Lower lobe of right lung (tissue), 2 donors: ENCODE results near the gene KCNJ10. TPM values are rescaled to one million over a fixed set of nuclear protein-coding genes. Genes with fewer than 3 reads are reported as not detected.

ENCODE experiments used
- ATAC-seq, 2 donors: fragments of 200-7000 bp; cut with Tn5 transposase; one replicate each; pipeline ENCODE4 v1.9.1; 2020 to 2022; ENCODE audit warnings: mild to moderate bottlenecking in 2 of 2, moderate library complexity in 2 of 2
- DNase-seq: peaks from one replicate; pipeline ENCODE4 v3.0.0-alpha.2; 2020
- H3K27ac ChIP-seq: fragments of 200-600 bp; one replicate; pipeline ENCODE4 v1.8.0; 2022
- H3K27me3 ChIP-seq: fragments of 200-600 bp; one replicate; pipeline ENCODE4 v1.8.0; 2022; ENCODE audit warnings: low read depth
- H3K36me3 ChIP-seq: fragments of 200-600 bp; one replicate; pipeline ENCODE4 v1.8.0; 2022; ENCODE audit warnings: mild to moderate bottlenecking
- H3K4me1 ChIP-seq: fragments of 200-600 bp; one replicate; pipeline ENCODE4 v1.8.0; 2022
- H3K4me3 ChIP-seq: fragments of 200-600 bp; one replicate; pipeline ENCODE4 v1.8.0; 2022; ENCODE audit warnings: mild to moderate bottlenecking
- H3K9me3 ChIP-seq: fragments of 200-600 bp; one replicate; pipeline ENCODE4 v1.8.0; 2022
- CTCF ChIP-seq: fragments of 200-600 bp; IDR thresholded peaks from one replicate; pipeline ENCODE4 v1.8.0; 2022; ENCODE audit warnings: antibody characterized with exemption, mild to moderate bottlenecking
- intact Hi-C: fragments of 100-400 bp; cut with DNase I; formaldehyde crosslinking; loops from one replicate; pipeline ENCODE4 v1.11.0; 2022
- total RNA-seq: library from RNA; stranded (reverse); fragmentation: NEBNext Ultra II Directional; extraction: Animal tissue kit (Norgen Biotek cat#: 25700); gene quantifications from one replicate; pipeline ENCODE4 v1.2.1, GENCODE V29; 2021
- donor health status: DM: no; HTN: yes; CAD: no; lungs with severe emphysema.

Gene KCNJ10
- total RNA-seq, 1 donor from 2014 or later, result 0.15 TPM

GRCh38 chr1:160108888-160109662 lies 39.1 kb upstream of the KCNJ10 start:
- DNase-seq (no peak), ATAC-seq (peak in 1 of 2 donors; percentile 33)
- Histone ChIP-seq H3K9me3 (no peaks in the 10 kb centered on the region), H3K36me3 (no peaks in the 10 kb centered on the region), H3K4me3 (no peak overlapping the region), H3K4me1 (no peaks in the 10 kb centered on the region), H3K27ac (no peak overlapping the region), H3K27me3 (peaks cover 4% of the 10 kb centered on the region)
- intact Hi-C loops, result no loop called here
- peak; percentile 52 for TF ChIP-seq CTCF

- TF ChIP-seq CTCF, result no peak
- Histone ChIP-seq H3K27me3 (peaks cover 4% of the 10 kb centered on the region), H3K9me3 (no peaks in the 10 kb centered on the region), H3K27ac (no peak overlapping the region), H3K4me3 (no peak overlapping the region), H3K36me3 (no peaks in the 10 kb centered on the region), H3K4me1 (peaks cover 7% of the 10 kb centered on the region)
- ATAC-seq (no peak), DNase-seq (no peak)
- intact Hi-C loops, result no loop called here
Measured at GRCh38 chr1:160107512-160107911, 37.6 kb upstream of the KCNJ10 start.

GRCh38 chr1:160105155-160105554 lies 35.2 kb upstream of the KCNJ10 start:
- no peak overlapping the region for H3K27ac ChIP-seq
- no peak for ATAC-seq
- H3K36me3 ChIP-seq, result no peaks in the 10 kb centered on the region
- H3K4me1 ChIP-seq, result peaks cover 12% of the 10 kb centered on the region
- no peak for TF ChIP-seq CTCF
- no peak overlapping the region for H3K4me3 ChIP-seq
- no peaks in the 10 kb centered on the region for H3K9me3 ChIP-seq
- peaks cover 4% of the 10 kb centered on the region for H3K27me3 ChIP-seq
- intact Hi-C loops, result no loop called here
- DNase-seq, result no peak

- H3K4me3 ChIP-seq, result no peak overlapping the region
- no peaks in the 10 kb centered on the region for H3K9me3 ChIP-seq
- peaks cover 16% of the 10 kb centered on the region for H3K4me1 ChIP-seq
- intact Hi-C loops, result no loop called here
- no peaks in the 10 kb centered on the region for H3K36me3 ChIP-seq
- ATAC-seq, result no peak
- peaks cover 4% of the 10 kb centered on the region for H3K27me3 ChIP-seq
- no peak for DNase-seq
- H3K27ac ChIP-seq, result no peak overlapping the region
- TF ChIP-seq CTCF, result no peak
Measured at GRCh38 chr1:160104486-160104885, 34.5 kb upstream of the KCNJ10 start.

- intact Hi-C loops, result no loop called here
- ATAC-seq, result no peak
- no peak for TF ChIP-seq CTCF
- H3K27ac ChIP-seq, result no peak overlapping the region
- H3K36me3 ChIP-seq, result no peaks in the 10 kb centered on the region
- no peaks in the 10 kb centered on the region for H3K9me3 ChIP-seq
- peaks cover 20% of the 10 kb centered on the region for H3K4me1 ChIP-seq
- no peaks in the 10 kb centered on the region for H3K27me3 ChIP-seq
- DNase-seq, result no peak
- no peak overlapping the region for H3K4me3 ChIP-seq
Measured at GRCh38 chr1:160103658-160104408, 33.9 kb upstream of the KCNJ10 start.
